SK-N-DZ (cell line): ENCODE results near the gene TRIM22.
"Not testable (repeated sequence)": the region's sequence is repeated elsewhere in the genome, so short reads cannot be mapped to it uniquely, and the experiment has no call there.

ENCODE experiments used
- DNase-seq: peaks from one replicate; pipeline ENCODE4 v3.0.0-alpha.2; 2015; ENCODE audit warnings: low spot score

The TRIM22 gene

DNA sequence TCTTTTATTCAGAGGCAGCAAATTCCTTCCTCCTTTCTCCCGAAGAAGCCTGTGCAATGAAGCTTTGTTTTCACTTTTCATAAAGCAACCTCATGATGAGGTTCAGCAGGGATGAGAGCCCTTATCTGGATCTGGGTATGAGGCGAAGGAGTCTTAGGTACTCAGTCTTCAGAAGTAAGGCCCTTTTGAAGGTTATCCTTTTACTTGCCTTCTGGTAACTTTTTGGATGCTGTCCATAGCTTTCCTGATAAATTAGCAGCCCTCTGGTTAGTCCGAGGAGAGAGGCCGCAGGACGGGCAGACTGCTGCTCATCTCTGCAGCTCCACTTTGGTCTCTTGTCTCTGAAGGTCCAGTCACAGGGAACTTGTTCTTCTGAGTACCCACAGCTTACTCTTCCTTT, 1.1 kb downstream of the TRIM22 start:
- no peak for DNase-seq

DNA sequence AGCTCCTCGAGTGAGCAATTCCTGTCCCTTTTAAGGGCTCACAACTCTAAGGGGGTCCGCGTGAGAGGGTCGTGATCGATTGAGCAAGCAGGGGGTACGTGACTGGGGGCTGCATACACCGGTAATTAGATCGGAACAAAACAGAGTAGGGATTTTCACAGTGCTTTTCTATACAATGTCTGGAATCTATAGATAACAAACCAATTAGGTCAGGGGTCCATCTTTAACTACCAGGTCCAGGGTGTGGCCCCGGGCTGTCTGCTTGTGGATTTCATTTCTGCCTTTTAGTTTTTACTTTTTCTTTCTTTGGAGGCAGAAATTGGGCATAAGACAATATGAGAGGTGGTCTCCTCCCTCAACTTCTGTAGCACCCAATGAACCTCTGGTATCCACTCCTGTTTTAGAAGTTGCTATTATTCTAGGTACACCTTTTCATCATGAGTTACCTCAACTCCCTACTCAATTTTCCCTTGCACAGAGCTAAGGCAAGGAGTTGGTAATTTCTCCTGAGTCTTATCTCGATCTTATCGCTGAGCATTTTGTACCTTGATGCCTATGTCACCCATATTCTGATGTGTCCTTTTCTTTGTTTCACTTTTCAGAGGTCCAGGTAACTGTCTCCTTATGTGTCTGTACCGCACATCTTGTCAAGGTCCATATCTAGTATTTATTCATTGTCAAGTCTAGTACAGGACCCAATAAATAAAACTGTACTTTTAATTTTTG, 1.8 kb downstream of the TRIM22 start:
- not testable (repeated sequence) for DNase-seq

- DNase-seq: no peak
These were observed 2.4 kb downstream of the TRIM22 start for GRCh38 chr11:5691964-5692361.

DNA sequence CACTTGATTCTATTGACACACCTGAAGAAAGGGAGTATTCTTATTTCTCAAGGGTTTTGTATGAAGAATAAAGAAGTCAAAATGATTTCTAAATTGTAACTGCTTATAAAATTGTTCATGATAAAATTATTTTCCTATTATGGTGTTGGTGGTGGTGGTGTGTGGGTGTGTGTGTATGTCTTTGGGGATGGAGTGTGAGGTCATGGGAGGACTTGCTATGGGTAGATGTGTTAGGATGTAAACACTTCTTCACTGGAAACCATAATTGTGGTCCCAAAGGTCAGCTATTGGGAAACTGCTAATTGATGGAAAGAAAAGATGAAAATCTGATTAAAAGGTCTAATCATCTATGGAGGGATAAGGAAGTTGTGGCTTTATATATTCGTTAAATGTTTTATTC, 5.1 kb downstream of the TRIM22 start:
- no peak for DNase-seq

DNA sequence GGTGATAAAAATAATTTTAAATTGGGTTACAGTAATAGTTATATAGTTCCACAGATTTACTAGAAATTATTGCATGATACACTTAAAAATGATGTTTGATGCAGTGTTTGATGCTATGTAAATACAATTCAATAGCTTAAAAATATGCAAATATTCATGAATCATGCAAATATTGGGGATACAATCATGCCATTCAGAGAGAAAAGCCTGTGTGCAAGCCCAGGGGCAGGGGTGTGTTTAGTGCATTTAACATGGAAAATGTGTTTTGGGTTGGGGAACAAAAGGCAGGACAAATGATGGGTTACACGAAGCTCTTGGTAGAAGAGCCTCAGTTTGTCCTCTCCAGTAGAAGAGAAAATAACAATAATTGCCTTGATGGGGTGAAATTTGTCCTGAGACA, 6.0 kb downstream of the TRIM22 start:
- no peak for DNase-seq

DNA sequence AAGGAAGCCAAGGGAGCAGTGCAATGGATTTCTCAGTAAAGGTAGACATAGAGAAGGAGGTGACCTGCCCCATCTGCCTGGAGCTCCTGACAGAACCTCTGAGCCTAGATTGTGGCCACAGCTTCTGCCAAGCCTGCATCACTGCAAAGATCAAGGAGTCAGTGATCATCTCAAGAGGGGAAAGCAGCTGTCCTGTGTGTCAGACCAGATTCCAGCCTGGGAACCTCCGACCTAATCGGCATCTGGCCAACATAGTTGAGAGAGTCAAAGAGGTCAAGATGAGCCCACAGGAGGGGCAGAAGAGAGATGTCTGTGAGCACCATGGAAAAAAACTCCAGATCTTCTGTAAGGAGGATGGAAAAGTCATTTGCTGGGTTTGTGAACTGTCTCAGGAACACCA, 6.6 kb downstream of the TRIM22 start:
- no peak for DNase-seq

DNA sequence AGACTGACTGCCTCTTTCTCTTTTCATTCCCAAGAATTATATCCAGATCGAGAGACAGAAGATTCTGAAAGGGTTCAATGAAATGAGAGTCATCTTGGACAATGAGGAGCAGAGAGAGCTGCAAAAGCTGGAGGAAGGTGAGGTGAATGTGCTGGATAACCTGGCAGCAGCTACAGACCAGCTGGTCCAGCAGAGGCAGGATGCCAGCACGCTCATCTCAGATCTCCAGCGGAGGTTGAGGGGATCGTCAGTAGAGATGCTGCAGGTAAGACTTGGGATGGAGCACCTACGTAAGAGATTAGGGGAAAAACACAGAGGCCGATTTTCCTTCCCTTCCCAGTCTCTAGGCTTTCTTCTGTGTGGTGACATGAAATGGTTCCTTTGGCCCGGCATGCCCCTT, 8.7 kb downstream of the TRIM22 start:
- DNase-seq: no peak

- no peak for DNase-seq
These were observed 10.9 kb downstream of the TRIM22 start for GRCh38 chr11:5700421-5701054.

DNA sequence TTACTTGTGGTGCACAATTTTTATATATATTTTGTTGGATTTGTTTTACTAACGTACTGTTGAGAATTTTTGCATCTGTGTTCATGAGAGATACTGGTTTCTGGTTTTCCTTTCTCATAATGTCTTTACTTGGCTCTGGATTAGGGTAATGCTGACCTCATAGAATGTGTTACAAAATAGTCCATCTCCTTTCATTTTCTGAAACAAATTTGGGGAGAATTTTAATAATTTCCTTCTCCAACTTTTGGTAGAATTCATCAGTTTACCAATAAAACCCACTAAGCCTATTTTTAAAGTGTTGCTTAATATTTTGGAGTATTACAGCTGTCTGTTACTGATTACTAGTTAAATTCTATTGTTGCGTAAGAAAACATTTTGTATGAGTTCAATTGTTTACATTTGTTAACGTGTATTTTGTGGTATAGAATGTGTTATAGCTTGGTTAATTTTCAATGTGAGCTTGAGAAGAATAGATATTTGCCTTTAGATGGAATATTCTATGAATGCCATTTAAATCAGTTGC, 11.5 kb downstream of the TRIM22 start:
- no peak for DNase-seq

DNA sequence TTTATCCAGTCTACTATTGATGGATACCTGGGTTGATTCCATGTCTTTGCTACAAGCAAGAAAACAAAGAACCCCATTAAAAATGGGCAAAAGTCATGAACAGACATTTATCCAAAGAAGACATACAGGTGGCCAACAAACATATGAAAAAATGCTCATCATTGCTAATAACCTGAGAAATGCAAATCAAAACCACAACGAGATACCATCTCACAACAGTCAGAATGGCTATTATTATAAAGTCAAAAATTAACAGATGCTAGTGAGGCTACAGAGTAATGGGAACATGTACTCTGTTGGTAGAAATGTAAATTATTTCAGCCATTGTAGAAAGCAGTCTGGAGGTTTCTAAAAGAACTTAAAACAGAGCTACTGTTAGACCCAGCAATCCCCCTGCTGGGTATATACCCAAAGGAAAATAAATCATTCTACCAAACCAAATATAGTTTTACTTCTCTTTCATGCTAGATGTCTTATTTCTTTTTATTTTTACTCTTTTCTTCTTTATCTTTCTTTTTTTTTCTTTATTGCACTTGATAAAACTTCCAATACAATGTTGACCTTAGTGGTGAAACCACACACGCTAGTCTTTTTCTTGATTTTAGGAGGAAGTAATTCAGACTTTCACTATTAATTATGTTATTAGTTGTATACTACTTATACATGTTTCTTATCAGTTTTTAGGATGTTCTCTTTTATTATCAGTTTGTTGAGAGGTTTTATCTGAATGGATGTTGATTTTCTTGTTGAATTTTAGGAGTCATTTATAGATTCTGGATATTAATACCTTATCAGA, 14.3 kb downstream of the TRIM22 start:
- DNase-seq: no peak

DNA sequence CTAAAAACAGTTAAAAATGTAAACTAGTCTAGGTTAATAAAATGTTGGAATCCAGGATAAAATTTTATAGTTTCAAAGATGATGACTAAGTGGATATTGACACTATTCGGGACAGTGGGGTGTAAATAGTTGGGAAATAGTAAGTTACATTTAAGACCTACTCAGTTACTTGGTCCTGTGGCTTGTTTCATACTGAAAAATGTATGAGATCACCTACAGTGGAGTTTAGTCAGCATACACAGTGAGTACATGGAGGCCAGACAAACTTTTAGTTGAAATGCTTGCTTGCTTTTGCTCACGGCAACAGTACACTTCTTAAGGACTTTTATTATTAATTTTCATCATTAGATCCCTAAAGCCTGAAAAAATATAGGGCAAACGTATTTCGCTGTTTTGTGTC, 16.1 kb downstream of the TRIM22 start:
- no peak for DNase-seq

- no peak for DNase-seq
These were observed 22.9 kb downstream of the TRIM22 start for GRCh38 chr11:5712507-5712906.

GRCh38 chr11:5713695-5714094, 24.1 kb downstream of the TRIM22 start:
- DNase-seq: no peak

DNA sequence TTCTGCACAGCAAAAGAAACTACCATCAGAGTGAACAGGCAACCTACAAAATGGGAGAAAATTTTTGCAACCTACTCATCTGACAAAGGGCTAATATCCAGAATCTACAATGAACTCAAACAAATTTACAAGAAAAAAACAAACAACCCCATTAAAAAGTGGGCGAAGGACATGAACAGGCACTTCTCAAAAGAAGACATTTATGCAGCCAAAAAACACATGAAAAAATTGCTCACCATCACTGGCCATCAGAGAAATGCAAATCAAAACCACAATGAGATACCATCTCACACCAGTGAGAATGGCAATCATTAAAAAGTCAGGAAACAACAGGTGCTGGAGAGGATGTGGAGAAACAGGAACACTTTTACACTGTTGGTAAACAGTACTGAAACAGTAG, 26.9 kb downstream of the TRIM22 start:
- DNase-seq: not testable (repeated sequence)

DNA sequence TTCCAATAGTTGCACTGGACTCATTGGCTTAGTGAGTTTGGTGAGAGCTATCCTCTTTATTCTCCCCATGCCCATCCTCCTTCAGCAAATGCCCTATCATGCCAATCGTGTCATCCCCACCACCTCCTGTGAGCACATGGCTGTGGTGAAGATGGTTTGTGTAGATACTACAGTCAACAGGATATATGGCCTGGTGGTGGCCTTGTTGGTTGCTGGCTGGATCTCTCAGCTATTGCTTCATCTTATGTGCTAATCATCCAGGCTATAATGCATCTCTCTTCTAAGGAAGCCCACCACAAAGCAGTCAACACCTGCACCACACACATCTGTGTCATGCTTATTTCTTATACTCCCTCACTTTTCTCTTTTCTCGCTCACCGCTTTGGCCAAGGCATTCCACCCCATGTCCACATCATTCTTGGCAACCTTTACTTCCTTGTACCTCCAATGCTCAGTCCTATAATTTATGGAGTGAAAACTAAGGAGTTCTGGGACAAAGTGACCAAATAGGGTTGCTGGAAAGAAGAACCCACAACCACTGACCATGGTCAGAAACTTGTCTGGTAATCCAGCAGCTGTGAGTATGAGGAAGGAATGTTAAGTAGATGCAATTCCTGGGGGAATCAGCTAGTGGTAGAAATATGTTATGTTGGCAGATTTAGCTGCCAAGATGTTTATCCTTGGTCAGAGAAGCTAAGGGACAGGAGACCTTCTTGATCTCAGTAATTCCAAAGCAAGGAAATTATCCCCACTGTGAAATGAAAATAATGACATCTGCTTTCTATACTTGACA, 30.3 kb downstream of the TRIM22 start:
- DNase-seq: no peak

- no peak for DNase-seq
These were observed 33.0 kb downstream of the TRIM22 start for GRCh38 chr11:5722622-5723021.

DNA sequence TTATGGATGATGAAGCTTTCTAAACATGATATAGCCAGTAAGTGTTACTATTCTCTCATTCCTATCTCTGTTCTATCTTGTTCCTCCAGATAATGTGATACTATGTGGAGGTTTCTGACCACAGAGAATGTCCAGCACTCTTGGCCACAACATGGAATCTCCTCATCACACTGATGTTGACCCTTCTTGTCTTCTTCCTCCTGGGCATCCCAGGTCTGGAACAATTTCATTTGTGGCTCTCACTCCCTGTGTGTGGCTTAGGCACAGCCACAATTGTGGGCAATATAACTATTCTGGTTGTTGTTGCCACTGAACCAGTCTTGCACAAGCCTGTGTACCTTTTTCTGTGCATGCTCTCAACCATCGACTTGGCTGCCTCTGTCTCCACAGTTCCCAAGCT, 36.8 kb downstream of the TRIM22 start:
- no peak for DNase-seq

GRCh38 chr11:5727691-5728090, 38.1 kb downstream of the TRIM22 start:
- no peak for DNase-seq

GRCh38 chr11:5736396-5736795, 46.8 kb downstream of the TRIM22 start, which contains the start of gene OR56B1:
OR56B1 (plus strand) TSS chr11:5736448; CDS start chr11:5736517, 69 bp downstream.
- DNase-seq: no peak

DNA sequence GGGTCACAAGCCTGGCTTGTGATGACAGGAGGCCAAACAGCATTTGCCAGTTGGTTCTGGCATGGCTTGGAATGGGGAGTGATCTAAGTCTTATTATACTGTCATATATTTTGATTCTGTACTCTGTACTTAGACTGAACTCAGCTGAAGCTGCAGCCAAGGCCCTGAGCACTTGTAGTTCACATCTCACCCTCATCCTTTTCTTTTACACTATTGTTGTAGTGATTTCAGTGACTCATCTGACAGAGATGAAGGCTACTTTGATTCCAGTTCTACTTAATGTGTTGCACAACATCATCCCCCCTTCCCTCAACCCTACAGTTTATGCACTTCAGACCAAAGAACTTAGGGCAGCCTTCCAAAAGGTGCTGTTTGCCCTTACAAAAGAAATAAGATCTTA, 47.5 kb downstream of the TRIM22 start:
- no peak for DNase-seq

- no peak for DNase-seq
These were observed 48.2 kb downstream of the TRIM22 start for GRCh38 chr11:5737670-5738392.
